HEK293 (cell line): ENCODE measurements around the gene RAET1L.

Experiments used
- CTCF ChIP-seq: fragments of 450-650 bp; formaldehyde crosslinking; IDR thresholded peaks from 2 replicates; pipeline ENCODE4 v1.5.1; 2016; ENCODE audit warnings: missing biosample characterization, missing genetic modification characterization
- YY1 ChIP-seq: fragments of 450-650 bp; formaldehyde crosslinking; IDR thresholded peaks from 2 replicates; pipeline ENCODE4 v1.5.1; 2018; ENCODE audit warnings: missing biosample characterization, missing genetic modification characterization
- ZNF169 ChIP-seq: fragments of 450-650 bp; formaldehyde crosslinking; IDR thresholded peaks from 2 replicates; pipeline ENCODE4 v1.5.1; 2016; ENCODE audit warnings: missing biosample characterization, missing genetic modification characterization
- ZNF2 ChIP-seq: fragments of 450-650 bp; formaldehyde crosslinking; IDR thresholded peaks from 2 replicates; pipeline ENCODE4 v1.5.1; 2016; ENCODE audit warnings: missing biosample characterization, missing genetic modification characterization
- ZNF530 ChIP-seq: fragments of 450-650 bp; formaldehyde crosslinking; IDR thresholded peaks from 2 replicates; pipeline ENCODE4 v1.5.1; 2016; ENCODE audit warnings: low read depth, missing biosample characterization, missing genetic modification characterization
- ZNF585B ChIP-seq: fragments of 450-650 bp; formaldehyde crosslinking; IDR thresholded peaks from 2 replicates; pipeline ENCODE4 v1.5.1; 2016; ENCODE audit warnings: missing biosample characterization, missing genetic modification characterization
- ZNF76 ChIP-seq: fragments of 450-650 bp; formaldehyde crosslinking; IDR thresholded peaks from 2 replicates; pipeline ENCODE4; 2016; ENCODE audit warnings: low read depth, missing biosample characterization, missing genetic modification characterization, borderline replicate concordance
- ZNF792 ChIP-seq: fragments of 450-650 bp; formaldehyde crosslinking; IDR thresholded peaks from 2 replicates; pipeline ENCODE4 v1.5.1; 2016; ENCODE audit warnings: missing biosample characterization, missing genetic modification characterization
- TF ChIP-seq, protein P1 (sequence below): fragments of 450-650 bp; formaldehyde crosslinking; IDR thresholded peaks from 2 replicates; pipeline ENCODE4 v1.5.1; 2016; ENCODE audit warnings: missing biosample characterization, missing genetic modification characterization, low read depth
- TF ChIP-seq, protein P2 (sequence below): fragments of 450-650 bp; formaldehyde crosslinking; IDR thresholded peaks from 2 replicates; pipeline ENCODE4 v1.5.1; 2016; ENCODE audit warnings: missing biosample characterization, missing genetic modification characterization
- TF ChIP-seq, protein P3 (sequence below): fragments of 450-650 bp; formaldehyde crosslinking; IDR thresholded peaks from 2 replicates; pipeline ENCODE4 v1.5.1; 2017; ENCODE audit warnings: missing biosample characterization, missing genetic modification characterization
- TF ChIP-seq, protein P4 (sequence below): fragments of 450-650 bp; formaldehyde crosslinking; conservative IDR thresholded peaks from 2 replicates; pipeline ENCODE4 v1.5.1; 2016; ENCODE audit warnings: low read depth, missing biosample characterization, missing genetic modification characterization
- TF ChIP-seq, protein P5 (sequence below): fragments of 450-650 bp; IDR thresholded peaks from 2 replicates; pipeline ENCODE4 v1.5.1; 2018; ENCODE audit warnings: missing biosample characterization, mild to moderate bottlenecking, missing genetic modification characterization

DNA sequence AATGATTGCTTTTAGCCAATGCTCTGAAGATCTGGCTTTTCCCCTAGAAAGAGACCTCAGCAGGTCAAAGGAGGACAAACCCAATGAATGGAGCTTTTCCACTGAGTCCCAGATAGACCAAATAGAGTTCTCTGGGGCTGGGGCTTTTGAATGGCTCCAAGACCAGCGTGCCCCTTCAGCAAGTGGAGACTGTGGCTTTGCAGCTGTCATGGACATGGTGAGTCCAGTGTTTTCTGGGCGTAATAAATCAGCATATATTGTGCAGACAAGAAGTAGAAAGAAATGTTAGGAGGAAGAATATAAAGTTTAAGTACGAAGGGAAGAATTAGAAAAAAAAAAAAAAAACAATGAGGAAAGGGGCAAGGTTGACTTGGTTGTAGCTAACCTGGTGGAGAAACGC, 33.5 kb downstream of the RAET1L start:
- TF ChIP-seq CTCF (tag by site-specific recombination) (no peak), ZNF76 (no peak), ZNF169 (tag by site-specific recombination) (no peak), YY1 (no peak), ZNF2 (no peak), ZNF585B (tag by site-specific recombination) (no peak), ZNF792 (tag by site-specific recombination) (no peak), ZNF530 (no peak)
- TF ChIP-seq, protein P1, sequence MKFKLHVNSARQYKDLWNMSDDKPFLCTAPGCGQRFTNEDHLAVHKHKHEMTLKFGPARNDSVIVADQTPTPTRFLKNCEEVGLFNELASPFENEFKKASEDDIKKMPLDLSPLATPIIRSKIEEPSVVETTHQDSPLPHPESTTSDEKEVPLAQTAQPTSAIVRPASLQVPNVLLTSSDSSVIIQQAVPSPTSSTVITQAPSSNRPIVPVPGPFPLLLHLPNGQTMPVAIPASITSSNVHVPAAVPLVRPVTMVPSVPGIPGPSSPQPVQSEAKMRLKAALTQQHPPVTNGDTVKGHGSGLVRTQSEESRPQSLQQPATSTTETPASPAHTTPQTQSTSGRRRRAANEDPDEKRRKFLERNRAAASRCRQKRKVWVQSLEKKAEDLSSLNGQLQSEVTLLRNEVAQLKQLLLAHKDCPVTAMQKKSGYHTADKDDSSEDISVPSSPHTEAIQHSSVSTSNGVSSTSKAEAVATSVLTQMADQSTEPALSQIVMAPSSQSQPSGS (tag by site-specific recombination), result no peak
- TF ChIP-seq, protein P2, sequence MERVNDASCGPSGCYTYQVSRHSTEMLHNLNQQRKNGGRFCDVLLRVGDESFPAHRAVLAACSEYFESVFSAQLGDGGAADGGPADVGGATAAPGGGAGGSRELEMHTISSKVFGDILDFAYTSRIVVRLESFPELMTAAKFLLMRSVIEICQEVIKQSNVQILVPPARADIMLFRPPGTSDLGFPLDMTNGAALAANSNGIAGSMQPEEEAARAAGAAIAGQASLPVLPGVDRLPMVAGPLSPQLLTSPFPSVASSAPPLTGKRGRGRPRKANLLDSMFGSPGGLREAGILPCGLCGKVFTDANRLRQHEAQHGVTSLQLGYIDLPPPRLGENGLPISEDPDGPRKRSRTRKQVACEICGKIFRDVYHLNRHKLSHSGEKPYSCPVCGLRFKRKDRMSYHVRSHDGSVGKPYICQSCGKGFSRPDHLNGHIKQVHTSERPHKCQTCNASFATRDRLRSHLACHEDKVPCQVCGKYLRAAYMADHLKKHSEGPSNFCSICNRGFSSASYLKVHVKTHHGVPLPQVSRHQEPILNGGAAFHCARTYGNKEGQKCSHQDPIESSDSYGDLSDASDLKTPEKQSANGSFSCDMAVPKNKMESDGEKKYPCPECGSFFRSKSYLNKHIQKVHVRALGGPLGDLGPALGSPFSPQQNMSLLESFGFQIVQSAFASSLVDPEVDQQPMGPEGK, result no peak
- TF ChIP-seq, protein P3, sequence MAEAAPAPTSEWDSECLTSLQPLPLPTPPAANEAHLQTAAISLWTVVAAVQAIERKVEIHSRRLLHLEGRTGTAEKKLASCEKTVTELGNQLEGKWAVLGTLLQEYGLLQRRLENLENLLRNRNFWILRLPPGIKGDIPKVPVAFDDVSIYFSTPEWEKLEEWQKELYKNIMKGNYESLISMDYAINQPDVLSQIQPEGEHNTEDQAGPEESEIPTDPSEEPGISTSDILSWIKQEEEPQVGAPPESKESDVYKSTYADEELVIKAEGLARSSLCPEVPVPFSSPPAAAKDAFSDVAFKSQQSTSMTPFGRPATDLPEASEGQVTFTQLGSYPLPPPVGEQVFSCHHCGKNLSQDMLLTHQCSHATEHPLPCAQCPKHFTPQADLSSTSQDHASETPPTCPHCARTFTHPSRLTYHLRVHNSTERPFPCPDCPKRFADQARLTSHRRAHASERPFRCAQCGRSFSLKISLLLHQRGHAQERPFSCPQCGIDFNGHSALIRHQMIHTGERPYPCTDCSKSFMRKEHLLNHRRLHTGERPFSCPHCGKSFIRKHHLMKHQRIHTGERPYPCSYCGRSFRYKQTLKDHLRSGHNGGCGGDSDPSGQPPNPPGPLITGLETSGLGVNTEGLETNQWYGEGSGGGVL (tag by site-specific recombination), result no peak
- TF ChIP-seq, protein P4, sequence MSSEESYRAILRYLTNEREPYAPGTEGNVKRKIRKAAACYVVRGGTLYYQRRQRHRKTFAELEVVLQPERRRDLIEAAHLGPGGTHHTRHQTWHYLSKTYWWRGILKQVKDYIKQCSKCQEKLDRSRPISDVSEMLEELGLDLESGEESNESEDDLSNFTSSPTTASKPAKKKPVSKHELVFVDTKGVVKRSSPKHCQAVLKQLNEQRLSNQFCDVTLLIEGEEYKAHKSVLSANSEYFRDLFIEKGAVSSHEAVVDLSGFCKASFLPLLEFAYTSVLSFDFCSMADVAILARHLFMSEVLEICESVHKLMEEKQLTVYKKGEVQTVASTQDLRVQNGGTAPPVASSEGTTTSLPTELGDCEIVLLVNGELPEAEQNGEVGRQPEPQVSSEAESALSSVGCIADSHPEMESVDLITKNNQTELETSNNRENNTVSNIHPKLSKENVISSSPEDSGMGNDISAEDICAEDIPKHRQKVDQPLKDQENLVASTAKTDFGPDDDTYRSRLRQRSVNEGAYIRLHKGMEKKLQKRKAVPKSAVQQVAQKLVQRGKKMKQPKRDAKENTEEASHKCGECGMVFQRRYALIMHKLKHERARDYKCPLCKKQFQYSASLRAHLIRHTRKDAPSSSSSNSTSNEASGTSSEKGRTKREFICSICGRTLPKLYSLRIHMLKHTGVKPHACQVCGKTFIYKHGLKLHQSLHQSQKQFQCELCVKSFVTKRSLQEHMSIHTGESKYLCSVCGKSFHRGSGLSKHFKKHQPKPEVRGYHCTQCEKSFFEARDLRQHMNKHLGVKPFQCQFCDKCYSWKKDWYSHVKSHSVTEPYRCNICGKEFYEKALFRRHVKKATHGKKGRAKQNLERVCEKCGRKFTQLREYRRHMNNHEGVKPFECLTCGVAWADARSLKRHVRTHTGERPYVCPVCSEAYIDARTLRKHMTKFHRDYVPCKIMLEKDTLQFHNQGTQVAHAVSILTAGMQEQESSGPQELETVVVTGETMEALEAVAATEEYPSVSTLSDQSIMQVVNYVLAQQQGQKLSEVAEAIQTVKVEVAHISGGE, result no peak
- TF ChIP-seq, protein P5, sequence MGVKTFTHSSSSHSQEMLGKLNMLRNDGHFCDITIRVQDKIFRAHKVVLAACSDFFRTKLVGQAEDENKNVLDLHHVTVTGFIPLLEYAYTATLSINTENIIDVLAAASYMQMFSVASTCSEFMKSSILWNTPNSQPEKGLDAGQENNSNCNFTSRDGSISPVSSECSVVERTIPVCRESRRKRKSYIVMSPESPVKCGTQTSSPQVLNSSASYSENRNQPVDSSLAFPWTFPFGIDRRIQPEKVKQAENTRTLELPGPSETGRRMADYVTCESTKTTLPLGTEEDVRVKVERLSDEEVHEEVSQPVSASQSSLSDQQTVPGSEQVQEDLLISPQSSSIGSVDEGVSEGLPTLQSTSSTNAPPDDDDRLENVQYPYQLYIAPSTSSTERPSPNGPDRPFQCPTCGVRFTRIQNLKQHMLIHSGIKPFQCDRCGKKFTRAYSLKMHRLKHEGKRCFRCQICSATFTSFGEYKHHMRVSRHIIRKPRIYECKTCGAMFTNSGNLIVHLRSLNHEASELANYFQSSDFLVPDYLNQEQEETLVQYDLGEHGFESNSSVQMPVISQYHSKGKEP, result no peak
